SK-N-SH treated with all-trans-retinoic acid at 6 μM for 48 hours (cell line): ENCODE measurements around the gene RASA4.
A peak's percentile ranks its signal among the peaks of the same experiment; 100 is the strongest.
"Not testable (repeated sequence)": the region's sequence is repeated elsewhere in the genome, so short reads cannot be mapped to it uniquely, and the experiment has no call there.

ENCODE experiments used
- ATAC-seq: fragments of 200-7000 bp; cut with Tn5 transposase; 3 replicates; pipeline ENCODE4 v1.9.1; 2020; ENCODE audit warnings: mild to moderate bottlenecking, moderate library complexity

Gene RASA4

GRCh38 chr7:102604431-102605145 is 12.0 kb downstream of the RASA4 start:
- ATAC-seq = peak; percentile 90

GRCh38 chr7:102602317-102602716 is 14.2 kb downstream of the RASA4 start:
- ATAC-seq = not testable (repeated sequence)

- not testable (repeated sequence) for ATAC-seq
Observed at GRCh38 chr7:102599699-102600098, 16.9 kb downstream of the RASA4 start.

GRCh38 chr7:102596036-102596435 is 20.5 kb downstream of the RASA4 start:
- not testable (repeated sequence) for ATAC-seq

- peak; percentile 21 for ATAC-seq
Observed at GRCh38 chr7:102593637-102594334, 22.8 kb downstream of the RASA4 start.

GRCh38 chr7:102592477-102593019 is 24.0 kb downstream of the RASA4 start:
- ATAC-seq = peak; percentile 60

GRCh38 chr7:102589857-102590256 is 26.7 kb downstream of the RASA4 start:
- peak; percentile 92 for ATAC-seq

- ATAC-seq = not testable (repeated sequence)
Observed at GRCh38 chr7:102583495-102583894, 33.1 kb downstream of the RASA4 start.

- not testable (repeated sequence) for ATAC-seq
Observed at GRCh38 chr7:102581722-102582121, 34.8 kb downstream of the RASA4 start.

GRCh38 chr7:102578486-102578885 is 38.1 kb downstream of the RASA4 start:
- ATAC-seq = not testable (repeated sequence)

GRCh38 chr7:102577315-102578240 is 39.0 kb downstream of the RASA4 start:
- not testable (repeated sequence) for ATAC-seq

- not testable (repeated sequence) for ATAC-seq
Observed at GRCh38 chr7:102576363-102576762, 40.2 kb downstream of the RASA4 start.

GRCh38 chr7:102574607-102575006 is 41.9 kb downstream of the RASA4 start:
- ATAC-seq = not testable (repeated sequence)

GRCh38 chr7:102572261-102573239 is 44.0 kb downstream of the RASA4 start, which contains the start of gene POLR2J3:
Gene POLR2J3 (minus strand): TSS chr7:102572583. CDS start chr7:102572521, 62 bp downstream.
- peak; percentile 96 for ATAC-seq

- not testable (repeated sequence) for ATAC-seq
Observed at GRCh38 chr7:102568620-102569019, 47.9 kb downstream of the RASA4 start.

GRCh38 chr7:102550808-102551422 is 65.6 kb downstream of the RASA4 start, which contains the start of gene SPDYE2:
Gene SPDYE2 (plus strand): TSS chr7:102551226. CDS start chr7:102553256, 2,030 bp downstream.
- not testable (repeated sequence) for ATAC-seq

- peak; percentile 66 for ATAC-seq
Observed at GRCh38 chr7:102546353-102546752, 70.2 kb downstream of the RASA4 start.

GRCh38 chr7:102545288-102545687 is 71.3 kb downstream of the RASA4 start:
- not testable (repeated sequence) for ATAC-seq

- not testable (repeated sequence) for ATAC-seq
Observed at GRCh38 chr7:102544372-102544771, 72.2 kb downstream of the RASA4 start.

GRCh38 chr7:102543596-102543995 is 73.0 kb downstream of the RASA4 start, which contains the start of gene UPK3BL2:
Gene UPK3BL2 (minus strand): TSS chr7:102543696. CDS start chr7:102543636, 60 bp downstream.
- ATAC-seq = not testable (repeated sequence)
